ENCODE data around the gene WFDC2. TPM values are rescaled to one million over a fixed set of nuclear protein-coding genes. Genes with fewer than 3 reads are reported as not detected.

Gene WFDC2
- total RNA-seq, 1 donor from 2014 or later, result 61.3 TPM

DNA sequence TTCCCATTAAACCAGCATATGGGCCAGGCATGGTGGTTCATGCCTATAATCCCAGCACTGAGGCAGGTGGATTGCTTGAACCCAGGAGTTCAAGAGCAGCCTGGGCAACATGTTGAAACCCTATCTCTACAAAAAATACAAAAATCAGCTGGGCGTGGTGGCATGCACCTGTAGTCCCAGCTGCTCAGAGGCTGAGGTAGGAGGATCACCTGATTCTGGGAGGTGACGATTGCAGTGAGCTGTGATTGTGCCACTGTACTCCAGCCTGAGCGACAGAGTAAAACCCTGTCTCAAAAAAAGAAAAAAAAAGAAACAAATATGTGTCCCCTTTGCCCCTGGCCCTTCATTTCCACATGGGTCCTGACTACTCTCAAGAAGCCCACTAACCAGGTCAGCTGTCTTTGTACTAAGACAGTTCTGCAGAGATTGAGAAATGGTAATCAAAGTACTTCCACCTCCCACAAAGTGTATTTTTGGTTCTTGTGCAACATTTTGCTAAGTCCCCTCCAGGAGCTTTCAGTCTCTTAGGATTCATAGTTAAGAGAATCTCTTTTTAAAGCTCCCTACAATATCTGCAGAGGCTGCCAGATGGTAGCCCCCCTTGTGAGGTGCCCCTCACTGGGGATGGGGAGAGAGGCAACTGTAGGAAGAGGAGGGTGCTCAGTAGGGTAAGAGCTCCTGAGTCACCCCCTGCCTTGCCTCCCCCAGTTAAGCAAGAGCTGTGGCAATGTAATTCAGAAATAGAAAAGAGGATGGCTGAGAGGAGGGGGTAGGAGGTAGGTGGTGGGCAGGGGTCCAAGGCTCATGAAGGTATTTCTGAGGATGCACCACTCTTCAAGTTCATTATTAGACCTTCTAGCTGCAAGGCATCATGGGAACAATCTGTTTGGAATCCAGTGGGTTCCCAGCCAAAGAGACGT lies 16.5 kb upstream of the WFDC2 start:
- Mint-ChIP-seq H3K9me3 (no peaks in the 10 kb centered on the region), H3K36me3 (no peaks in the 10 kb centered on the region)

DNA sequence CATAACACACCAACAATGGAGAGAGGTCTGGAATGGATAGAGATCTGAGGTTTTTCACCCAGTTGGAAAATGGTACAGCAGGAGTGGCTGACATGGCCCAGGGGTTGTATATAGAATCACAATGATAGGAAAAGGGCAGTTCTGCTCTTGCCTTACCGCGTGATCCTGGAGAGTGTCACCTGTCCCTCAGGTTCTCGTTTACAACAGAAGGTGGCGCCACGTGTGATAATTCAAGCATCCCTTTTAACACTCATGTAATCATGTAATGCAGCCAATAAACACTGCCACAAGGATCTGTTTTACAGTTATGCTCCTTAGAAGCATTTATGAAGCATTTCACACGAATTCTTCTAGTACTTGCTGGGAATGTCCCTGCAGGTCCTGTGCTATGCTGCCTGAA lies 12.9 kb upstream of the WFDC2 start:
- H3K9me3 Mint-ChIP-seq, result no peaks in the 10 kb centered on the region
- TF ChIP-seq, protein P1, sequence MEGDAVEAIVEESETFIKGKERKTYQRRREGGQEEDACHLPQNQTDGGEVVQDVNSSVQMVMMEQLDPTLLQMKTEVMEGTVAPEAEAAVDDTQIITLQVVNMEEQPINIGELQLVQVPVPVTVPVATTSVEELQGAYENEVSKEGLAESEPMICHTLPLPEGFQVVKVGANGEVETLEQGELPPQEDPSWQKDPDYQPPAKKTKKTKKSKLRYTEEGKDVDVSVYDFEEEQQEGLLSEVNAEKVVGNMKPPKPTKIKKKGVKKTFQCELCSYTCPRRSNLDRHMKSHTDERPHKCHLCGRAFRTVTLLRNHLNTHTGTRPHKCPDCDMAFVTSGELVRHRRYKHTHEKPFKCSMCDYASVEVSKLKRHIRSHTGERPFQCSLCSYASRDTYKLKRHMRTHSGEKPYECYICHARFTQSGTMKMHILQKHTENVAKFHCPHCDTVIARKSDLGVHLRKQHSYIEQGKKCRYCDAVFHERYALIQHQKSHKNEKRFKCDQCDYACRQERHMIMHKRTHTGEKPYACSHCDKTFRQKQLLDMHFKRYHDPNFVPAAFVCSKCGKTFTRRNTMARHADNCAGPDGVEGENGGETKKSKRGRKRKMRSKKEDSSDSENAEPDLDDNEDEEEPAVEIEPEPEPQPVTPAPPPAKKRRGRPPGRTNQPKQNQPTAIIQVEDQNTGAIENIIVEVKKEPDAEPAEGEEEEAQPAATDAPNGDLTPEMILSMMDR (IDR thresholded peaks at IDR 0.05; ENCODE audit: unreplicated experiment), result peak; percentile 16
- no peak overlapping the region for H3K4me3 Mint-ChIP-seq
- no peaks in the 10 kb centered on the region for H3K36me3 Mint-ChIP-seq
- no peaks in the 10 kb centered on the region for H3K4me1 Mint-ChIP-seq
- DNase-seq (ENCODE audit: low spot score in 2 of 2, unreplicated experiment in 2 of 2), result no peak
- no peak overlapping the region for H3K27ac Mint-ChIP-seq
- peaks cover 2% of the 10 kb centered on the region for H3K27me3 Mint-ChIP-seq (ENCODE audit: low read depth)

More for the DNA sequence above, 16.5 kb upstream of the WFDC2 start:
- Mint-ChIP-seq H3K4me3 (no peak overlapping the region), H3K27ac (no peak overlapping the region), H3K27me3 (ENCODE audit: low read depth) (no peaks in the 10 kb centered on the region), H3K4me1 (peaks cover 4% of the 10 kb centered on the region)
- TF ChIP-seq, protein P1 (IDR thresholded peaks at IDR 0.05; ENCODE audit: unreplicated experiment), result no peak
- no peak for DNase-seq (ENCODE audit: low spot score in 2 of 2, unreplicated experiment in 2 of 2)

DNA sequence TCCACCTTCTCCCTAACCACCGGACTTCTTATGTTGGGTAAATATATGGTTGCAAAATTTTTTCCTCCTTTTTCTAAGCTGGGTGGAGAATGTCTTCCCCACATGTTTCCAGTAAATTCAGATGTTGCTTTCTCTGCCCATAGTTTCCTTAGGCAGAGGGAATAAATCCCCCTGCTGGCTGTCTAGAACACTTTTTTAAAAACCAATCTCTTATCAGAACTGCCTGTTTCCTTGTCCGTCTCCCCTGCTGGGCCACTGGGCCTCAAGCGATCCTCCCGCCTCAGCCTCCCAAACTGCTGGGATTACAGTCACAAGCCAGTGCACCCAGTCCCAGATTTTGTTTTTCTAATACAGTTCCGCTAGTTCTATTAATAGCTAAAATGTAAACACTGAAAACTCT lies 9.9 kb upstream of the WFDC2 start:
- no peak overlapping the region for H3K27ac Mint-ChIP-seq
- TF ChIP-seq, protein P1 (IDR thresholded peaks at IDR 0.05; ENCODE audit: unreplicated experiment), result no peak
- no peaks in the 10 kb centered on the region for H3K9me3 Mint-ChIP-seq
- peaks cover 2% of the 10 kb centered on the region for H3K27me3 Mint-ChIP-seq (ENCODE audit: low read depth)
- no peaks in the 10 kb centered on the region for H3K4me1 Mint-ChIP-seq
- no peak for DNase-seq (ENCODE audit: low spot score in 2 of 2, unreplicated experiment in 2 of 2)
- no peaks in the 10 kb centered on the region for H3K36me3 Mint-ChIP-seq
- no peak overlapping the region for H3K4me3 Mint-ChIP-seq

- no peak for DNase-seq (ENCODE audit: low spot score in 2 of 2, unreplicated experiment in 2 of 2)
- H3K27me3 Mint-ChIP-seq (ENCODE audit: low read depth), result peaks cover 2% of the 10 kb centered on the region
- H3K9me3 Mint-ChIP-seq, result no peaks in the 10 kb centered on the region
Measured at GRCh38 chr20:45461225-45461624, 8.3 kb upstream of the WFDC2 start.

GRCh38 chr20:45462711-45463509 lies 6.6 kb upstream of the WFDC2 start:
- H3K4me1 Mint-ChIP-seq, result peaks cover 9% of the 10 kb centered on the region
- H3K4me3 Mint-ChIP-seq, result no peak overlapping the region
- TF ChIP-seq, protein P1 (IDR thresholded peaks at IDR 0.05; ENCODE audit: unreplicated experiment), result no peak
- H3K27me3 Mint-ChIP-seq (ENCODE audit: low read depth), result peaks cover 2% of the 10 kb centered on the region
- no peak overlapping the region for H3K27ac Mint-ChIP-seq
- no peaks in the 10 kb centered on the region for H3K36me3 Mint-ChIP-seq
- DNase-seq (ENCODE audit: low spot score in 2 of 2, unreplicated experiment in 2 of 2), result no peak
- no peaks in the 10 kb centered on the region for H3K9me3 Mint-ChIP-seq

More at GRCh38 chr20:45461225-45461624, 8.3 kb upstream of the WFDC2 start:
- Mint-ChIP-seq H3K4me3 (no peak overlapping the region), H3K4me1 (peaks cover 8% of the 10 kb centered on the region), H3K27ac (no peak overlapping the region), H3K36me3 (no peaks in the 10 kb centered on the region)
- TF ChIP-seq, protein P1 (IDR thresholded peaks at IDR 0.05; ENCODE audit: unreplicated experiment), result no peak

All from mesothelial cell of epicardium (in vitro differentiated cells).